ENCODE measurements around the gene COG6. TPM values are rescaled to one million over a fixed set of nuclear protein-coding genes. Genes with fewer than 3 reads are reported as not detected.

The COG6 gene
- total RNA-seq, result 13.7 and 15.3 TPM in 2 replicates

GRCh38 chr13:39655569-39656324, at the start of gene COG6:
COG6 (plus strand) TSS chr13:39655662; CDS start chr13:39655727, 65 bp downstream.

Other genes with a start within 250 kb of the COG6 start
- gene LHFPL6, start 52.5 kb upstream of the COG6 start, total RNA-seq, result 5.8 and 6.1 TPM in 2 replicates

Data from airway epithelial cell (primary cell).